HG03354 (cell line): ENCODE data around the gene CORO2B.

Source experiments
- ATAC-seq: cut with Tn5 transposase; IDR thresholded peaks from one replicate; pipeline ENCODE4 v1.9.1; 2021; ENCODE audit warnings: mild to moderate bottlenecking; ENCODE audit not compliant: unreplicated experiment, poor library complexity, severe bottlenecking

Gene CORO2B

DNA sequence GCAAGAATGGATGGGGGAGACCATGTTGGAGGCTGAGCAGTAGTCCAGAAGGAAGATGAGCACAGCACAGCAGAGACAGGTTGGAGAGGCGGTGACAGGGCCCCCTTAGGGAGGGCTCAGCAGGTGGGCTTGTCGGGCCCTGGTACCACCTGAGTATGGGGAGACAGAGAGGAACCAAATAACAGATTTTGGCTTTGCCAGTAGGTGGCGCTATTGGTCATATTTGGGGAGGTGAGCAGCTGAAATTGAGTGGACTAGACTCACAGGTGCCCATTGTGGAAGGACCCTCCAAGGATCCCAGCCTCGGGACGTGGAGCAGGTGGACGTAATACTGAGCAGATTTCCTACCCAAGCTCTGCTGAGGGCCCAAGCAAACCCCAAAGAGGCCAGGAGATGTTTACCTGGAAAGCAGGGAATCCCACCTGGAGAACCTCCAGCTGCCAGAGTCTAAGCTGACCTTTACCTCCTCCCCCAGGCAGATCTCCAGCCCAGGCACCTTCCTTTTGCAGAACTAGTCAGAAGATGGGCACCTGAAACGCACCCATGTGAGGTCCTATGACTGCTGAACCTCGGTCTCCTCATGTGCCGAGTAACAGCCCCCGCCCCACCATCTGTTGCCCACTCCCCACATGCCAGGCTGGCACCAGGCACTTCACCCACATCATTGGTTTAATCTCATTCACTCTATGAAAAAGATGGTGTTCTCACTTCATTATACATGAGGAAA, 24.6 kb upstream of the CORO2B start:
- no peak for ATAC-seq

GRCh38 chr15:68554721-68555678, 23.8 kb upstream of the CORO2B start:
- ATAC-seq = no peak

DNA sequence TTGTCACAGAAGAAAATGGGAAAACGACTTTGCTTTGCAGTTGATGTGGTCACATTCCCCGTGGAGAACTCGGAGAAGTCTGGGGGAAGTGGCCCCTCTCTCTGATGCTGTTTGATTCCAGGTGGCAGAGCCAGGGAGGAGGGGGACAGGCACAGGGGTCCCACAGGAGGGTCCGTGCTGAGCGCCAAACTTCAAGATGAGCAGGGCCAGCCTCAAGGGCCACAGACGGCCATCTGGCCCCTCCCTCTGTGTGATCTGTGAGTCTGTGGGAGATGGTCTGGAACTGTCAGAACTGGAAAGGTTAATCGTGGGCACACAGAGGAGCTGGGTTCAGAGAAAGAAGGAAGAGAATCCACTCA, 23.1 kb upstream of the CORO2B start:
- ATAC-seq = no peak

DNA sequence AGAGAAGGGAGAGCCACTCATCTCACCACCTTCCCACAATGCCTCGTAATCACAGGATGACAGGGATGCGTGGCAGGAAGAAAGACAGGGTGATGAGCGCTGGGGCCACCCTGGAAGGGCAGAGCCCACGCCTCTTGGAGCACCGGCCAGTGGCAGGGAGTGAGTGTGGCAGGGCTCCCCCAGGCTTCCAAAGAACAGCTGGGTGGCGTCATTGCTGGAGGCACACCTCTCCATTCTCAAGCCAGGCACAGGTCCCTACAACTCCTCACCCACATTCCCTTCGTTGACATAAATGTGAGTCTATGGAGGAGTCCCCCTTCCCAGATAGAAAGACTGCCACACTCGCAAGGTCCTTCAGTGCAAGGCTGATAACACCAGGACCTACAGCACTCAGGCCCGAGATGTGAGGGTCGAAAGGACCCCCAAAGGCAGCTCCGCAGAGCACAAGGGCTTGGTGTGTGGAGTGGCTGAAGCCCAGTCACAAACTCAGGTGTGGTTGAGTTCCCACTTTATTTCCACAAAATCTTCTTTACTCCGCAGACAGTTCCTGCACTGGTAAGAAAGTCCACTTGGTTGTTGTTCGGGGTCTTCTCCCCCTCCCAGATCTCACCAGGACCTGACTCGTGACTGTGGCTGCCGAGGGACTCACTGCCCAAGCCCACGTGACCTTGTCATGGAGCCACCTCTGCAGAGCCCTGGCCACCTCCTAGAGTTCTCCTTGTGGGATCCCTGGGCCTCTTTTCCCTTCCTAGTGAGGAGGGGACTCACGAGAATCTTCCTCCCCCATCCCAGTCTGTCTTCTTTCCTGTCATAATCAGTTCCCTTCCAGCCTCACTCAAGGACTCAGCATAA, 22.4 kb upstream of the CORO2B start:
- no peak for ATAC-seq

GRCh38 chr15:68557469-68558317, 21.1 kb upstream of the CORO2B start:
- ATAC-seq = no peak

GRCh38 chr15:68558318-68559305, 20.2 kb upstream of the CORO2B start:
- ATAC-seq = no peak

DNA sequence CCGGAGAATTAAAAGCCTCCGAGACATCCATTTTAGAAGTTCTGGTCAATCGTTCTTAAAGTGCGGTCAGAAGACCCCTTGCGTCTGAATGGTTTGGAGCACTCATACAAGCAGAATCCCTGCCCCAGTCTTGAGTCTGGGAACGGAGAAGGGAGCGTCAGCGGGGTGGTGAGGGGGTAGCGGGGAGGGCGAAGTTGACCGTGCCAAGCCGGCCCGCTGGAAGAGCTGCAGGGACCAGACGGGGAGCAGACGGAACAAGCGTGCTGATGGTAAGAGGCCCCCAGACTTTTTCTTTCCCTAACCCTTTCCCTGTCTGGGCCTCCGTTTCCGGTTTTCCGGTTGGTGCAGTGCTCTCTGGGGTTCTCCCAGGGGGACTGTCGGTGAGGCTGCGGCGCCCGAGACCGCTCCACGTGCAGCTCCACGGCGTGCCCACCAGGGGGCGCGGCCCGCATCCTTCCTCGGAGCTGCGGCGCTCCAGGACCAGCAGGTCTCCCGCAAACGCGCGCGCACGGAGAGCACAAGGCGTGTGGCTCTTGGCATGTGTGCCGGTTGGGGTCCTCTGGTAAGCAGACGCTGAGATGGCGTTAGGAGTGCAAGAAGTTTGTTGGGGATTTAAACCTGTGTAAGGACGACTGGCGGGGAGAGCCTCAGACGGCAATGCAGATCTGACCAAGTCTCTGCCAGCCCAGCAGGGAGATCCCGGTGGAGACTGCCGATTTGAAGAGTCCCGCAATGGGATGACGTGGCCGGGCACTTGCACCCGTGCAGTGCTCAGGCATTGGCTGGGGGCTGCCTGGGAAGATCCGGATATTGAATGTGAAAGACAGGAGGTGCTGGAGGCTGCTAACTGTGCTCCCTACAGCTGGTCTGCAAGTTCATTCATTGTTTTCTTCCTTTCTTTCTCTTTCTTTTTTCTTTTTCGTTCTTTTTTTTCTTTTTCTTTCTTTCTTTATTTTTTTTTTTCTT, 19.2 kb upstream of the CORO2B start:
- ATAC-seq = peak; percentile 67

- ATAC-seq = no peak
Observed at GRCh38 chr15:68560501-68561113, 18.2 kb upstream of the CORO2B start.

DNA sequence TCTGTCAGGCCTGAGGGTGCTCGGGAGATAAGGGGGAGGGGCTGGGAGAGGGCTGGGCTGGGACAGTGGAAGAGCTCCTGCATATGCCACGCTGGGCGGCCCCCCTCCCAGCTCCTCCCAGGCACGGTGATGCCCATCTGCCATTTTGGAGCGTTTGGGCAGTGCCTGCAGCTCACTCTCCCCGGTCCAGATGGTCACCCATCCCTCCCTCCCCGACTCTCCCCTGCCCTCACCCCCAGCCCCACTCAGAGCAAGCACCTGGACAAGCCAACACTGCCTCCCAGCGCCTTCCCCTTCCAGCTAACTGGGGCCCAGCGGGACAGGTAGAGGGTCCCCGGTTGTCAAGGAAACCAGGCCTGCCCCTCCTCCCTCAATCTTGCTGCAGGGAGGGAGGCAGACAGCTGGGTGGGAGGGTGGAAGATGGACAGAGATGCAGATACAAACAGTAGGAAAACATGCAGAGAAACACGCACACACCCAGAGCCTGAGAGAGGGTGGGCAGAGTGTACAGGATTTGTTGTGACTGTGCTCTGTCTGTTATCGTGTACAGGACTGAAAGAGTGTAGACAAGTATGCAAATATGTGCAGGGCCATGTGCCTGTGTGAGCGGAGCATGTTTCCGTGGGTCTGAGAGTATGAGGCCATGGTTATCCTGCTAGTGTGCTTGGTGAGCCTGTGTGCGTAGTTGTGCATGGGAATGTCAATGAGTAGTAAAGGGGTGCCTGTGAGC, 17.5 kb upstream of the CORO2B start:
- no peak for ATAC-seq

- no peak for ATAC-seq
Observed at GRCh38 chr15:68561901-68562300, 16.9 kb upstream of the CORO2B start.

GRCh38 chr15:68564173-68564572, 14.6 kb upstream of the CORO2B start:
- ATAC-seq = no peak

DNA sequence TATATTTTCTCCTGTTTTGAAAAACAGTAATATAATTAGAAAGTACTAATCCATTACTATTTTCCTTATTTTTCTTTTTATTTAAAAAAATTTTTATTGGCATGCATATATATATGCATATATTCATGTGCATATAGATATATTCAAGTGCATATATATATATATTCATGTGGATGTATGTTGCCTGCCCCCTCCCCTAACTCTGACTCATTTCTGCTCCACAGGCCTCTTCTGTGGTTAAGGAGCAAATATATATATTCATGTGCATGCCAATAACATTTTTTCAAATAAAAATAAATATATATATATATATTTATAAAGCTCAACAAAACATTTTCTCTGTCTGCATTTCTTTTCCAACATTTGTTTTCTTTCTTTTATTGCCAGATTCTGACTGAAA, 13.6 kb upstream of the CORO2B start:
- ATAC-seq = no peak

DNA sequence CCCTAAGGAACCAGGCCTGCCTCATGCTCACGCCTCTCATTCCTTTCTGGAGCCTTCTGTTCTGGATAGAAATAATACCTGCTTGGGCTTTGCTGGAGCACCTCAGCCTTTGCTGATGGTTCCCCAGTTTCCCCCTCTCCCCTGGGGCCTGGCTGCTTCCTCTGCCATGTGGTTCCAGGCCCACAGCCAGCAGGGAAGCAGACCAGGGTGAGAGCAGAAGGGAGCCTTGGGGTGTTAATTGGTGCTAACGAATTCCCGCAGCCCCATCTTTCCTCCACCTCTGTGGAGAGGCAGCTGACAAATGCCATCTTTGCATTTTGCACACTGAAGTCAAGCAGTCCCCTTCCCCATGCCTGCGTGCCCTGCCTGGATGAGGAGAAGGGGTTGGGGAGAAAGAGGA, 13.1 kb upstream of the CORO2B start:
- no peak for ATAC-seq

DNA sequence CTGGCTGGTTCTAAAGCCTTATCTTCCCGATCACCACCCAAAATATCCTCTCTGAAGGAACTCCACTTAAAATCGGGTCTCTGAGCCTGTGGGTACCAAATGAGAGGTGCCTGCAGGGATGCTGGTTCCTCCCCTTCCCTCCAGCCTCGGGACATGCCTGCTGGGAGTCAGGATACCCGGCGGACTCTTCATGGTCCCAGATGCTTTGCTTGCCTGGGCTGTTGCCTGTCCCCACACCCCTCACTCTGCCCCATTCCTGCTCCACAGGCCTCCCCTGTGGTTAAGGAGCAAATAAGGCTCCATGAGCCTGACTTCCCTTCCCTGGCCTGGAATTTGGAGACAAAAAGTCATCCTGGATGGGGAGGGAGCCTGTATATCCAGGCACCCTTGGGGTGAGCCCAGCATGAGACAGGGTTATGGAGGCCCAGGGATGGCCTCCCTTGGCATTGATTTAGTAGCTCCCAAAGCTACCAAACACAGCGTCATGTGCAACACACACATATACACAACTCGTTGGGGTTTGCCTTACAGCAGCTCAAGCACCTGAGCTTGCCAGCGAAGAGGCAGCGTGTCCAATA, 12.3 kb upstream of the CORO2B start:
- no peak for ATAC-seq

DNA sequence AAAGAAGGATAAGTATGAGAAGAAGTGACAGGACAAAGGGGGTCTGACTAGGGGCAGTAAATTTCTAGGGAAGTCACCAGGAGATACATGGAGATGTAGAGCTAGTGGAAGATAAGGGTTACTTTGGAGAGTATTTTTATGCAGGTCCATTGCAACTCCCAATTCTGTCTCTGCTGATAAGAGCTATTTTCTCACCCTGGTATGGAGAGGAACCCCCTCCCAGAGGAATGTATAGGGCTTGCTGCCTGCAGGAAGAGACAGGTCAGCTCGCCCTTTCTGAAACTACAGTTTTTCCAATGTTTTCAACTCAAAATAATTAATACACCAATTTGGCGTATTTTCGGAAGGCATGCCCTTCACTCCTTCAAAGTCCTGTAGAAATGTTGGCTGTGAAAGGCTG, 11.4 kb upstream of the CORO2B start:
- ATAC-seq = no peak

- ATAC-seq = no peak
Observed at GRCh38 chr15:68570974-68571373, 7.8 kb upstream of the CORO2B start.
